ENCODE data around the gene ATP11A.
"Not testable (repeated sequence)": the region's sequence is repeated elsewhere in the genome, so short reads cannot be mapped to it uniquely, and the experiment has no call there.

The ATP11A gene

DNA sequence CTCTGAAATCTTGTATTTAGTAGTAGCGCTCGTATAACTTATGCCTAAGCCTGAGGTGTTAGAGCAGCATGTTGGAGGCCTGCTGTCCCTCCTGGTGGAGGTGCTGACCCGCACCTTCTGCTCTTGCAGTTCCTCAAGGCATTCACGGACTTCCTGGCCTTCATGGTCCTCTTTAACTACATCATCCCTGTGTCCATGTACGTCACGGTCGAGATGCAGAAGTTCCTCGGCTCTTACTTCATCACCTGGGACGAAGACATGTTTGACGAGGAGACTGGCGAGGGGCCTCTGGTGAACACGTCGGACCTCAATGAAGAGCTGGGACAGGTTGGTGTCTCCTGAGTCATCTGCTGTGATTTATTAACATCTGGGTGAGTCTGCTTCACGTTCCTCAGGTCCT, 136.7 kb downstream of the ATP11A start:
- no peak for DNase-seq

DNA sequence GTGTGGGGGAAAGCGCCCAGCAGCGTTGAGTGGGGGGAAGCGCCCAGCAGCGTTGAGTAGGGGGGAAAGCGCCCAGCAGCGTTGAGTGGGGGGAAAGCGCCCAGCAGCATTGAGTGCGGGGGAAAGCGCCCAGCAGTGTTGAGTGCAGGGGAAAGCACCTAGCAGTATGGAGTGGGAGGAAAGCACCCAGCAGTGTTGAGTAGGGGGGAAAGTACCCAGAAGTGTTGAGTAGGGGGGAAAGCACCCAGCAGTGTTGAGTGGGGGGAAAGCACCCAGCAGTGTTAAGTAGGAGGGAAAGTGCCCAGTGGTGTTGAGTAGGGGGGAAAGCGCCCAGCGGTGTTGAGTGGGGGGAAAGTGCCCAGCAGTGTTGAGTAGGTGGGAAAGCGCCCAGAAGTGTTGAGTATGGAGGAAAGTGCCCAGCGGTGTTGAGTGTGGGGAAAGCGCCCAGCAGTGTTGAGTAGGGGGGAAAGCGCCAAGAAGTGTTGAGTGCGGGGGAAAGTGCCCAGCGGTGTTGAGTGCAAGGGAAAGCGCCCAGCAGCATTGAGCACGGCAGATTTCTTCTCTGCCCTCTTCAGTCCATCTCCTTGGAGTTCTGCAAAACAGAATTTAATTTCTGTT, 138.4 kb downstream of the ATP11A start:
- DNase-seq = no peak

GRCh38 chr13:112828756-112829155, 138.9 kb downstream of the ATP11A start:
- DNase-seq = no peak

- no peak for DNase-seq
These were observed 141.4 kb downstream of the ATP11A start for GRCh38 chr13:112831196-112831595.

DNA sequence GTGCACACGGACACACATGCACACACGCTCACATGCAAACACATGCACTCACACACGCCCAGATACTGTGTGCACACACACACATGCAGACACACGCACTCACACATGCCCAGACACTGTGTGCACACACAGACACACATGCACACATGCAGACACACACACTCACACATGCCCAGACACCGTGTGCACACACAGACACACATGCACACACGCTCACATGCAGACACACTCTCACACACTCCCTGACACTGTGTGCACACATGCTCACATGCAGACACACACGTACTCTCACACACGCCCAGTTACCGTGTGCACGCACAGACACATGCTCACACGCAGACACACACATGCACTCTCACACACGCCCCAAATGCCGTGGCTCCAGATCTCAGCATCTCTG, 142.0 kb downstream of the ATP11A start:
- no peak for DNase-seq

- no peak for DNase-seq
These were observed 143.0 kb downstream of the ATP11A start for GRCh38 chr13:112832811-112833210.

DNA sequence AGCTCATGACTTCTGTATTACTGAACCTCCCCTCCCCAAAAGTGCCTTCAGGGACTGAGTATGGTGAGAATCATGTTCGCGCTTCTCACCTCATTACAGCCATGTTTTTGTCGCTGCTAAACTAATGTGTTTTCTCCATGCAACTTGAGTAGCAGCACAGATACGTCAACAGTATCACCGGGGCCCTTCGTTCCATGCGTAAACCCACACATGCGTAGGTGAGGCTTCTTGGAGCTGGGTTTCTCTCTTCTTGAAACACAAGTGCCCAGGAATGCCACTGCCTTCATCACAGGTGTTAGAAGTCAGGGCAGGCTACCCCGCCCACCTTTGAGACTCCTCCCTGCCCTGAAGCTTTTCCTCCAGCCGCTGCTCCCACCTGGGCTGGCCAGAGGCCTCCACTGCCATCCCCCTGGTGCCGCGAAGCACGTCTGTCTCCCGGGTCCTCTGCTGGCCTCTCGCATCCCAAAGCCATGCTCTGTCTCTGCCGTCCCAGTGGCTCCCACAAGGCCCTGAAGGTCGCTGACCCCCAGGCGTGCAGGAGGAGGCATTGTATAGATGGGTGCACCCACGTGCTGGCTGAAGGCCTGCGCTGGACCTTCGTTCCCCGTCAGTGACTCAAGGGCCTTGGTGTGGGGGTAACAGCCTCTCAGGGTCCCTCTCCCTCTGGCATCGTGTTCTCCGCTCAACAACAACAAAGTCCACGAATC, 143.9 kb downstream of the ATP11A start:
- DNase-seq = no peak

DNA sequence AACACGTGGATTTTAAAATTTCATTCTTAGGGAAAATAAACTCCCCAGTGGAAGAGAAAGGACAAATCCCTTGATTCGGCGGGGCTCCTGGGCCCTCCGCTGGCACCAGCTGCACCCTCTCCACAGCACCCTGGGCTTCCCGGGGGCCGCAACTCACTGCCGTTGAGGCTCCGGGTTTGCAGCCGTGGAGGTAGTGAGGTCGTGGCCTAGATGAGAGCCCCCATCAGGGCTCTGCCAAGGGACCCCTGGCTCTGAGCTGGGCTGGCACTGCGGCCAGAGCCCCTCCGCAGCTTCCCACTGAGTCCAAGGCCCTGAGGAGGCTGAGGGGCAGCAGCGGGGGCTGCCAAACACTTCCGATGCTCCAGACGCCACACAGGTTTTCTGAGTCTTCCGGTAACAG, 145.5 kb downstream of the ATP11A start:
- DNase-seq = no peak

DNA sequence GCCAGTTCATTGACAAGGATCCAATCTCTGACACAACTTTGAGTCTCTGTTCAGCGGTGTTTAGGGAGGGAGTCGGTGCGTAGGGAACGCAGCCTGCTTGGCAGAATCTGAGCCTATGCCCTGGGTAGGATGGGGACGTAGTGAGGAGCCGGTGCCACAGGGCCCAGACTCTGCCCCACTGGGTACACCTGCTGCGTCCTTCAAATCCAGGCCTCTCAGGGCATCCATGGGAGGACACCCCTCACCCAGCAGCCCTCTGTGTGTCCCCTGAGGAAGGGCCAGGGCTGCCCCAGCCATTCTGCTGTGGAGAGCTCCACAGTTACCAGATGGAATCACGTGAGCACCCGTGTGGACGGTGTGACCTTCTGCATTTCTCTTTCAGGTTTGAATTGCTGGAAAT, 146.0 kb downstream of the ATP11A start:
- DNase-seq = no peak

- DNase-seq = no peak
These were observed 147.1 kb downstream of the ATP11A start for GRCh38 chr13:112836940-112837339.

DNA sequence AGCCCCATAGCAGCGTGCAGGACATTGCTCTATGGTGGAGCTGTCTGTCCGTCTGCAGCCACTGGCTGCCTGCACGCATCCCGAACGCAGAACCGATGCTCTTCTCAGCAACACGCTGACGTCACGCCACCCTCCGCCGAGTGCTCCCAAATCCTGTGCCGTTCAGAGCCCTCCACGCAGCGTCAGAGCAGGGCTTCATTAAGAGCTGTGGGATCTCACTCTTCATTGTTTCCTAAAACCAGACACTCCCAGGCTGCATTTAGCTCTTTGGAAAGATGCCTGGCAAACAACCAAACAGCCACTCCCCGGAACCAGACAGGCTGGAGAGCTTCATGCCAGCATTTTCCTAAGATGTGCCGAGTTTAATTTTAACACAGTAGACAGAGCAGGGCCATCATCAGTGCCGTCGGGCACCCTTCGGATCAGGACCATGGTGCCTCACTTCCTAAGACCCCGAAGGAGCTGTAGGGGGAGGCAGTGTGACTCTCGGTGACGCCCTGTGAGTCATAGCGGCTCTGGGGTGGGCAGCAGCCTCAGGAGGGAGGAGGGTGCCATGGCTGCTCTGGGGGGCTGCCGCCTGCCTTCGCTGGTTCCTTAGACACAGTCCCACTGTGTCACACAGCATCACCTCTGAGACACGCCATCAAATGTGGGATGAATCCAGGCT, 147.7 kb downstream of the ATP11A start:
- DNase-seq = no peak

DNA sequence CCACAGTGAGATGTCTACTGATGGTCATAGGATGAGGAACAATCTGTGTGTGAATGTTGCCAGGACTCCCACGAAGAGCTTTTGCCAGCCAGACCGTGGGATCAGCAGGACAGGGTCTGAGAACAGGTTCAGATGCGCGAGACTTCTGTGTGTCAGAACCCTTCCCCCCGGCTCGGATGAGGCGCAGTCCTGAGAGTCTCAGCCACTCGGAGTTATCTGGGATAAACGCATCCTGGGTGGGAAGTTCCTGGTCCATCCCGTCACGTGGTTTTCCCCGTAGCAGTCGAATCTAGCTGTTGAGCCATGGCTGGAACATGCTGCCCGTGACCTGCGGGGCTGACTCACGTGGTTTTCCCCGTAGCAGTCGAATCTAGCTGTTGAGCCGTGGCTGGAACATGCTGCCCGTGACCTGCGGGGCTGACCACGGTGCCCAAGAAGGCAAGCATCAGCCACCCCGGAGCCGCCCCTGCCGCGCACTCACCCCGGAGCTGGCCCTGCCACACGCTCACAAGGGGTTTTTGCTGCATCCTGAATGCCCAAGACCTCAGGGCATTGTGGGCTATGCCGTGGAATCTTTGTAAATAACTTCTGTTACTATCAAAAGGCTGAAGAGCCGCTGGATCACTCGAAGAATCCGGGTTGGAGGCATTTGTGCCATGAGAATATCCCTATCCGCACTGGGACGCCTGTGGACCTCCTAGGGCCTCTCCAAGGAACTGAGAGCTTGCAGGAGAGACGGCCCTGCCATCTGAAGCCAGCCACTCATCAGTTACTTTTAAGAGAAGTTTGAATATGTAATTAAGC, 148.4 kb downstream of the ATP11A start:
- DNase-seq = no peak

GRCh38 chr13:112838842-112839117, 148.9 kb downstream of the ATP11A start:
- DNase-seq = no peak

GRCh38 chr13:112839356-112840105, 149.7 kb downstream of the ATP11A start:
- DNase-seq = no peak

DNA sequence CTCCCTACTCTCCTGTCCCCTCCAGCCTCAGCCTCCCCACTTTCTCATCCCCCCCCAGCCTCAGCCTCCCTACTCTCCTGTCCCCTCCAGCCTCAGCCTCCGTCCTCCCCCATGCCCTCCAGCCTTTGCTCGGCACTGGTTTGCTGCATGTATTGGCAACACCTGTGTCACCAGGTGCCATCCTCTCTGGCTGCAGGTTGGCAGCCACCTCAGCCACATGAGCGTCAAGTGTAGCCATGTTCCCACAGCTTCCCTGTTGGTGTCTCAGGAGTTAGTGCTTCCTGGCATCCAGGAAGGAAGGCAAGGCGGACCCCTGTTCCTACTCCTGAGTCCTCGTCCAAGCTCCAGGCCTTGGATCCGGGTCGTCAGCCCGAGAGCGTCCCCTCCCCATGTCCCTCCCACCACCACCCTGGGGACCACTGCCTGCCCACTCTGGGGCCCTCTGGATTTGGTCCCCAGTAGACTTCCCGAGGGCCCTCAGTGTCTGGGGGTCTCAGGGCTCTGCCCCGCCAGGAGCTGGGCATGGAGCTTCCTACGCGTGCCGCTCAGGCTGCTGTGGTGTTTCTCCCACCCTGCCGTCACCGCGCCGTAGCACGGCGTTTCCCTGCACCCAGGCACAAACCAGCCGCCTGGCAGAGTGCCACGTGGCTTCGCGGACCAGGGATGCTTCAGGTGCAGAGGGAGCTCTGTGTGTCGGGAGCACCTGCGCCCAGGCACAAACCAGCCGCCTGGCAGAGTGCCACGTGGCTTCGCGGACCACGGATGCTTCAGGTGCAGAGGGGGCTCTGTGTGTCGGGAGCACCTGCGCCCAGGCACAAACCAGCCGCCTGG, 150.8 kb downstream of the ATP11A start:
- DNase-seq = no peak

GRCh38 chr13:112841303-112842015, 151.6 kb downstream of the ATP11A start:
- DNase-seq = not testable (repeated sequence)

GRCh38 chr13:112842343-112842856, 152.6 kb downstream of the ATP11A start:
- no peak for DNase-seq

DNA sequence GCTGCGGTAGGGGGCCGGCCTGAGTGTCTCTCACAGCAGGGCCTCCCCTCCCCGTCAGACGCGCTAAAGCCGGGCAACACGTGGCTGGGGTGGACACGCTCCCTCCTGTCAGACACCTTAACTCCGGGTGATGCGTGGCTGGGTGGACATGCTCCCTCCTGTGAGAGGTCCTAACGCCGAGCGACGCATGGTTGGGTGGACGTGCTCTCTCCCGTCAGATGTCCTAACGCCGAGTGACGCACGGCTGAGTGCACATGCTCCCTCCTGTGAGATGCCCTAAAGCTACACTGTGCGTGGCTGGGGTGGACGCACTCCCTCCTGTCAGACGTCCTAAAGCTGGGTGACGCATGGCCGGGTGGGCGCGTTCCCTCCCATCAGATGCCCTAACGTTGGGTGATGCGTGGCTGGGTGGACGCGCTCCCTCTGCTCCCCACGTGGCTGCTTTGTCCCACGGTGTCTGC, 153.1 kb downstream of the ATP11A start:
- no peak for DNase-seq

DNA sequence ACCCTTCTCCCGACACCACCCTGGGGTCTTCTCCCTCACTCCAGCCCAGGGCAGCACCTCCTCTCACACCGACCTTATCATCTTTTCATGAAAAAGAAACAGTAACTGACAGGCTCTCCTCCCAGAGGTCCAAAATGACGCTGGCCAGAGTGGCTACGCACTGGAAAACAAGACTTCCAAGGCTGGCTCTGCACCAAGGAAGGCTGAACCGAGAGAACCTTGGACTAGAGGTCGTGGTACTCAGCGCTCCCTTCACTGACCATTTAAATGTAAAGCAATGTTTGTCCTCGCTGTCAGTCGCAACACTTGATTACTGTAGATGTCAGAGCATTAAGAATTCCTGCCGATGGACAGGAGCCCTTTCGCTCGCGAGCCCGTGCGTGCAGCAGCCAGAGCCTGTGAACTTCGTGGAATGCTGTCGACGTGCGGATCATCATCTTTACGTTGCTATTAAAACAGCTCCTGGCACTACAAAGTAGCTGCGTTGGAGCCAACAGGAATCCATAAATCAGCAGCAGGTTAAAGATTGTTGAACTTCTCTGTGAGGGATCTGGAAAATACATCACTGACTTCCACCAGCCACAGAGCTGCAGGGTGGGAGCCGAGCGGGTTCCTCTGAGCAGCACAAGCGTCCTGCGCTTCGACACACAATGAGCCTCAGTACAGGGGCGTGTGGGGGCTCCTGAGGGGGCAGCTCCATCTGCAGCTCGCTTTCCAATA, 153.7 kb downstream of the ATP11A start:
- DNase-seq = no peak

DNA sequence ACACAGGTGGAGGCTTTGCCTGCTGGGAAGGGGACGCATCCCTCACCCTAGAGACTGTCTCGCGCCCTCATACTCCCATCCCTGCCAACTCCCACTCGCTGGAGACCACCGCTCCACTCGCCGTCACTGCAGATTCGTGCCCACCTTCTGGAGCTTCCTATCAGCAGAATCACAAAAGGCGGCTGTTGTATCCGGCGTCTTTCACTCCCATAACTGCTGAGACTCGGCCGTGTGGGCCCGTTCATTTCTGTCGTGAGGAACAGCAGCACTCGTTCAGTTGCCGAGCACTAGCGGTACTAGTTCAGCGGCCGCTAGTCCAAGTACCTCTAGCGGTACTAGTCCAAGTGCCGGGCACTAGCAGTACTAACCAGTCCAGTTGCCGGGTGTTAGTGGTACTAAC, 154.6 kb downstream of the ATP11A start:
- DNase-seq = no peak
